ENCODE data around the gene KCNH4.
A peak's percentile ranks its signal among the peaks of the same experiment; 100 is the strongest.

Gene KCNH4

GRCh38 chr17:42135664-42136653 lies 45.0 kb downstream of the KCNH4 start:
- no peak for DNase-seq

- DNase-seq, result no peak
Measured at GRCh38 chr17:42135151-42135550, 45.8 kb downstream of the KCNH4 start.

GRCh38 chr17:42133461-42134041 lies 47.4 kb downstream of the KCNH4 start:
- DNase-seq, result no peak

- no peak for DNase-seq
Measured at GRCh38 chr17:42132941-42133340, 48.0 kb downstream of the KCNH4 start.

GRCh38 chr17:42131981-42132432 lies 48.9 kb downstream of the KCNH4 start:
- DNase-seq, result no peak

- DNase-seq, result no peak
Measured at GRCh38 chr17:42131232-42131631, 49.7 kb downstream of the KCNH4 start.

GRCh38 chr17:42130310-42130936 lies 50.5 kb downstream of the KCNH4 start:
- DNase-seq, result no peak

GRCh38 chr17:42129109-42129837 lies 51.7 kb downstream of the KCNH4 start:
- DNase-seq, result no peak

- no peak for DNase-seq
Measured at GRCh38 chr17:42127414-42127813, 53.5 kb downstream of the KCNH4 start.

GRCh38 chr17:42126836-42127235 lies 54.1 kb downstream of the KCNH4 start:
- DNase-seq, result no peak

- DNase-seq, result no peak
Measured at GRCh38 chr17:42125565-42125964, 55.4 kb downstream of the KCNH4 start.

GRCh38 chr17:42124256-42124655 lies 56.7 kb downstream of the KCNH4 start:
- no peak for DNase-seq

- DNase-seq, result no peak
Measured at GRCh38 chr17:42122371-42123303, 58.3 kb downstream of the KCNH4 start, which contains the start of gene HSPB9. Gene HSPB9, plus strand, starts transcription at chr17:42122804. Its CDS starts 47 bp downstream, at chr17:42122851.

GRCh38 chr17:42120770-42121769 lies 59.9 kb downstream of the KCNH4 start, which contains the start of gene KAT2A:
Gene KAT2A, minus strand, starts transcription at chr17:42121367. Its CDS starts 63 bp downstream, at chr17:42121304.
- peak; percentile 72 for DNase-seq

- DNase-seq, result no peak
Measured at GRCh38 chr17:42120161-42120769, 60.7 kb downstream of the KCNH4 start.

GRCh38 chr17:42119301-42119700 lies 61.6 kb downstream of the KCNH4 start:
- no peak for DNase-seq

GRCh38 chr17:42118545-42118944 lies 62.4 kb downstream of the KCNH4 start:
- peak; percentile 33 for DNase-seq

GRCh38 chr17:42118126-42118510 lies 62.8 kb downstream of the KCNH4 start:
- DNase-seq, result no peak

- no peak for DNase-seq
Measured at GRCh38 chr17:42117397-42118125, 63.4 kb downstream of the KCNH4 start.
